ENCODE data around the gene SLC16A3.

- no peak for TF ChIP-seq CTCF (IDR thresholded peaks at IDR 0.05; ENCODE audit: low read depth, low read length)
- TF ChIP-seq EZH2phosphoT487 (IDR thresholded peaks at IDR 0.05; ENCODE audit: low read depth) = no peak
These were observed at the start of gene SLC16A3 for GRCh38 chr17:82228842-82229697.

Data from OCI-LY3 (cell line).